ENCODE measurements around the gene ZFAND4.

GRCh38 chr10:45644527-45644926 lies 28.0 kb downstream of the ZFAND4 start:
- TF ChIP-seq CTCF (IDR thresholded peaks at IDR 0.05) (no peak), POLR2A (IDR thresholded peaks at IDR 0.05) (no peak)

Measured in ovary (tissue), 3 donors.